Measurements from ENCODE around the gene FBXO46.

The FBXO46 gene, protein sequence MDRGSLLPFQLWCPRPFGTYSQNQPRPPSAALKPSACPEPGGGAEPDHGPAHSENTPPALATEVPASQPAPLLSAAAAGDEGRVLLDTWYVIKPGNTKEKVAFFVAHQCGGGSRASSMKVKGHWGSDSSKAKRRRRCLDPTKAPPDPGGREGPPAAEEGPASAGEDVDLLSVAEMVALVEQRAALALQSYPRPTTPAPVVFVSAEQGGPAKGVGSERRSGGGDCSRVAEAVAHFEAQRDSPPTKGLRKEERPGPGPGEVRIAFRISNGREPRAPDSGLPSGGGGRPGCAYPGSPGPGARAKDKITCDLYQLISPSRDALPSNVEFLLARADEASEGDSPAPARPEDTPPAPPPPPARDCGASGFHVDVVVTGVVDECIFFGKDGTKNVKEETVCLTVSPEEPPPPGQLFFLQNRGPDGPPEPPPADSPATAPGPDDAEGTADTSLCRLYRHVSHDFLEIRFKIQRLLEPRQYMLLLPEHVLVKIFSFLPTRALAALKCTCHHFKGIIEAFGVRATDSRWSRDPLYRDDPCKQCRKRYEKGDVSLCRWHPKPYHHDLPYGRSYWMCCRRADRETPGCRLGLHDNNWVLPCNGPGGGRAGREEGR

DNA sequence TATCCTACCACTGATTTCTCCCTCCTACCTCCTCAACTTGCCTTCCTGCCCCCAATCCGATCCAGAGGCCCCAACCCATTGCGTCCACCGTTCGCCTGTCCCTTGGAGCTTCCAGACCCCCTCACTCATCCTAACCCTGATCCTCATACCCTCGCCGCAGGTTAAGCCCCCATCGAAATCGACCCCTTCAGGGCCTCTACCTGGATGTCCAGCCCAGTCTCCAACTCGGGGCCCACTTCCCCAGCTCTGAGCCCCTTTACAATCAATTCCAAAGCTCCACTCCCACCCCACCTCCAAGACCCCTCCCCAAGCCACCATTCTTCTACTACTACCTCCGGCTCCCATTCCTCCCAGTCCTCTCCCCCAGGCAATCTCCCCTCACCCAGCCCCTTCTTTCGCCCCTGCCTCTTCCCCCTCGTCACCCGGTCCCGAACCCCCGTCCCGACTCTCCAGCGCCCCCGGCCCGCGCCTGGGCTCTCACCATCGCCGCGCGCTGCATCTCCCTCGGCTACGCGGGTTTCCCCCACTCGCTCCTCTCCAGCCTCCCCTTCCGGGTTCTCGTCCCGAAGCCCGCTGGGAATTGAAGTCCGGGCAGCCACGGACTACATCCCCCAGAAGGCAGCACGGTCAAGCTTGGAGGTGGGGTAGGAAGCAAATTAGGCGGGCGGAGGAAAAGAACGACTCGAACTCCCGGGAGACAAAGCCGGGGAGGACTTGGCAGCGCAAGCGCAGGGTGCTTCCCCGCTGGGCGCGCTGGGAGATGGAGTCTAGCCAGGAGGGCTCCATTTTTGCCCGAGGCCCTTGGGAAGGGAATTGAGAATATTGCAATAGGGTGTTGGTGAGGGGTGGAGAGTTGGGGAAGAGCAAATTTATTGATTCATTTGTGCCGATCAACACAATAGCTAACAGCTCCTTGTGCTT lies at the start of gene FBXO46:
Gene FBXO46, minus strand, starts transcription at position 529 of the 921 bp plus-strand sequence. CDS start 17,401 bp downstream, outside the sequence.
- peak; percentile 96 for DNase-seq (ENCODE audit: low spot score)

DNA sequence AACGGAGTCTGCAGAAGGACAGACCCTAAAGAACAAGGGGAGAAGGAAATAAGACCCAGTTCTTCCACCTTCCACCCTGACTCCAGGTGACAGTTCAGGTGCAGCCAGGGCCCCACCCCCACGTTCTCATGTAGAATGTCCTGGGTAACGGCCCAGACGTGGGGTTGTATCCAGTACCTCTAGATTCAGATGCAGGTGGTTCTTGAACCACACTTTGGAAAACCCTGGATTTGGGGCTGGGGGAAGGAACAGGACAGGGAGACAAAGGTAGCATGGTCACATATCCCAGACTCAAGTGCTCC lies 49.4 kb upstream of the FBXO46 start:
- no peak for DNase-seq (ENCODE audit: low spot score)

DNA sequence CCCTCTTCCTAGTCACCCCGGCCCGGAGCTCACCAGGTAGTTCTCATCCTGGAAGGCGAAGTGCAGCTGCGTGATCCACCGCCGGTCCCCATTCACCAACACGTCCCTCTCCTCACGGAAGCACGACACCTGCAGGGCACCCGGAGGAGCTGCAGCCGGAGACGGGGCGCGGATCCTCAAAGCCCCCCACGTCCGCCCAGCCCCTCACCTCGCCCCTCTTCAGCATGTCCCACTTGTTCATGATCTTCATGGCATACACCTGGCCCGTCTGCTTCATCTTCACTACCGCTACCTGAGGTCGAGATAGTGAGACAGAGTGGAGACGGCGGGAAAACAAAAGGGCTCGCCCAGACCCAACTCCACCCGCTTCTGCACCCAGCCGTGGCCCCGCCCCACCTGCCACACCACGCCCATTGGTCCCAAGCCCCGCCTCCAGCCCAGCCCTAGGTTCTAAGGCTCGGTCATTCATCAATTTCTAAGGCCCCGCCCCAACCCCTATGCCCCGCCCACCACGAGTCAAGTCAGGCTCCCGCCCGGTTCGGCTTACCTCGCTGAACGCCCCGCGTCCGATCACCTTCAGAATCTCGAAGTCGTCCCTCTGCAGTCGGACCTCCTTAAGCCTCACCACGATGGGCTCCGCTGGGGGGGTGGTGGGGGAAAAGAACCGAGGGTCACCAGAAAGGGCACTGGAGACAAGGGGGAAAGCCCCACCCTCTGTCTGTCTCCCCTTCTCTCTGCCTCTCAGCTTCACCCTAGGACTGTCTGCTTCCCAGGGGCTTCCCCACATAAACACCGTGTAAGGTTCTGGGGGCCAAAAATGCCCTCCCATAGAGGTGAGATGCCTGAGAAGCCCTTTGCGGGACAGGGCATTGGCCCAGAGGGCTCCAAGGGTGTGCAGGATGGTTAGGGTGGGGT lies 48.8 kb upstream of the FBXO46 start:
- no peak for DNase-seq (ENCODE audit: low spot score)

DNA sequence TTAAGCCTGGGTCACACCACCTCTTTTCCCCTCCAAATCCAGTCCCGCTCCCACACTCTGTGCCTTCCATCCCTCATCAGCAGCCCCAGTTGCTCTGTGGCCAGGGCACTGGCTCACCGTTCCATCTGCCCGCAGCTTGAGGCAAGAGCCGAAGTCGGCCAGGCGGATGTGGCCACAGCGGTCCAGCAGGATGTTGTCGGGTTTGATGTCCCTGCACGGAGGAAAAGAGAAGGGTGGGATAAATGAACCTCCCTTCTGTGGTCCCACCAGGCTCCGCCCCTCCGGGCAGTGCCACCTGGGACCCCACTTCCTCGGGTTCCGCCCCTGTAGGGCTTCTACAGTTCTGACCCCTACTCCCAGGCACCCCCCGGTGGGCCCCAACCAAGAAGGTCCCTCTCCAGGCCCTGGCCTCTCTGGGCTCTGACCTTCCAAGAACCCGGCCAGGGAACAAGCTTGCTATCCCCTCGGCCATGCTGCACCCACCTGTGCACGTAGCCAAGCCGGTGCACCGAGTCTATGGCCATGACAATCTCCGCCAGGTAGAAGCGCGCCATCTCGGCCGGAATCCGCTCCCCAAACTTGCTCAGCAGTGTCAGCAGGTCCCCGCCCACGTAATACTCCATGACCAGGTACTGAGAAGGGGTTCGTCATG lies 47.4 kb upstream of the FBXO46 start:
- DNase-seq (ENCODE audit: low spot score) = no peak

DNA sequence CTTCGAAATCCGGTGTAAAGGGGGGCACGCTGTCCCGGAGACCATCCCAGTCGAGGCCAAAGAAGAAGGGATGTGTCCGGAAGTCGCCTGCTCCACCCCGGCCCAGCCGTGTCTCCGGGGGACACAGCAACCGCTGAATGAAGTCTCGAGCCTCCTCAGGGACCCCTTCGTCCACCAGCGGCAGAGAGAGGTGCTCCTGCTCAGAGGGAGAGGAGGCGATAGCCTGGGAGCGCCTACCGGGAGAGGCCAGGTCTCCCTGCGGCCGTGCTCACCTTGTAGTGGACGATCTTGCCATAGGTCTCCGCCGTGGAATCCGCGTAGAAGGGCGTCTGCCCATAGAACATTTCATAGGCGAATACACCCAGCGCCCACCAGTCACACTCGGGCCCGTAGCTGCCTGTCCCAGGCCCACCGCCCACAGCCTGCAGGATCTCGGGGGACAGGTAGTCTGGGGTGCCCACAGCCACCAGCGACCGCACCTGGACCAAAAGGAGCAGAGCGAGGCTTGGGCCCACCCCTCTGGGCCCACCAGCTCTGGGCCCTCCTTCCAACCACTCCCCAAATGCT lies 46.8 kb upstream of the FBXO46 start:
- no peak for DNase-seq (ENCODE audit: low spot score)

DNA sequence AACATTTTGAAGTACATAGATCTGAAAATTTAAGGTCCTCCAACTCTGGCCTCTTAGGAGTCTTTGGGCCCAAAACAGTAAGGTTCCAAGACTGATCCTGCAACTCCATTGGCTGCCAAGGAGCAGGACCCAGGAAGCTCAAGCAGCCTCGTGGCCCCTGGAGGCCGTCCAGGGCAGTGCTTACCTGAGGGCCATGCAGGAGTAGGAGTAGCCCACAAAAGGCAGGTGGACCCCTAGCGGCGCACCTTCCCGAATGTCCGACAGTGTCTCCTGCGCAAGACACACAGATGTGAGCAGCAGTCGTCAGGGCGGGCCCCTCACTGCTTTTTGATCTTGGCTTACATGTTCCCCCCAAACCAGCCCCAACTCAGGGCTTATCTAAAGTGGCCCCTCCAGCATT lies 44.1 kb upstream of the FBXO46 start:
- DNase-seq (ENCODE audit: low spot score) = no peak

DNA sequence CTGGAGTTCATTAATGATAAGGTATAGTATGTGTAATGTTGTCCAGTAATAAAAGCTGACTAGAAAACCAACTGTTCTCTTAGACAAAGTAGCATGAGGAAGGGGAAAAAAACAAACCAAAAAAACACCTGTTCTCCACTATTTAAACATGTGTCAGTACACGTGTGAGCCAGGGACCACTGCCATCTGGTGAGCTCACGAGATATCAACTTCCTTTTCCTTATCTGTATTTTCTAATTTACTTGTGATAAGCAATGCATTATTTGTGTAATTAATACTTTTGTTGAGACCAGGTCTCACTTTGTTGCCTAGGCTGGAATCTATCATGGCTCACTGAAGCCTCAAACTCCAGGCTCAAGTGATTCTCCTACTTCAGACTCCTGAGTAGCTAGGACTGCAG lies 42.7 kb upstream of the FBXO46 start:
- no peak for DNase-seq (ENCODE audit: low spot score)

DNA sequence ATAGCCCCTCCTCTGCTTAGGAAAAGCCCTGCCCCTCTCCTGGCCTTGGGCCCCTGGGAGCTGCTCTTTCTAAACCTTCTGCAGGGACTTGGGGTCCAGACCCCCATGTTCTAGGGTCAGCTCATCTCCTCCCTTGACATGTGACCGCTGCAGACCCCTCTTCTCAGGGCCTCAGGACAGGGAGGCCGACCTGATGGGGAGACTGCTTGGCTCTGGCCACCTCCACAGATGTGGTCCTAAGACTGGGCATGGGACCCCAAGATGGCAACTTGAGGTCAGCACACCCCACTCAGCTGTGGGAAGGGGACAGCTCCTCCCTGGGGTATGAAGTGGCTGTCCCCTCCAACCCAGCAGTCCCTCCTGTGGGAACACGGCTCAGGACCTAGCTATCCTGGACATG lies 42.2 kb upstream of the FBXO46 start:
- DNase-seq (ENCODE audit: low spot score) = peak; percentile 58

DNA sequence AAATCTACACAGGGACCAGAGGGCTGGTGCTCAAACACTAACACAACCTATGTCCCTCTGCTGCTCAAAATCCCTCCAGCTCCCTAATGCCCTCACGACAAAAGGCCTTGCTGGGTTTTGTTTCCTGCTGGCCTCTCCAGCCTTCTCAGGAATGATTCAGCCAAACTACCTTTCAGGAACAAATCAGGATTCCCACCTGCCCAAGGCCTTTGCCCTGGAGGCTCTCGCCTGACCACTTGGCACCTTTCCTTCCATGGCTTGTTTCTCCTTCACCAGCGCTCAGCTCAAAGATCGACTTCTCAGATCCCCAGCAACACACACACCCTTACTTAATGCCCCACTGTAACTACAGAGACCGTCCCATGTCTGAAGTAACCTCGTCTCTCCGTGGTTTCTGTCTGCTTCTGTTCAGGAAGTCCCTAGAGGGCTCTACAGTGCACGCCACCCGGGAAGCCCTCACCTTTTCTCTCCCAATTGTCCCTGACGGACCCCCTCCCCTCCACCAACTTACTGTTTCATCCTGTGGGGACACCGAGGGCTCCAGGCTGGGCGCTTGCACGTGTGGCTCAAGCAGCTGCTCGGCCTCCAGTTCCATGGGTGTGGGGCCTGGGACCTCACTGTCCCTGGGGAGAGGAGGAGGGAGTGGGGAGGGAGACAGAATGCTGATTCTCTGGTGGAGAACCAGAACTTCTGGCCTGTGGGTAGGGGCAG lies 41.6 kb upstream of the FBXO46 start:
- peak; percentile 61 for DNase-seq (ENCODE audit: low spot score)

DNA sequence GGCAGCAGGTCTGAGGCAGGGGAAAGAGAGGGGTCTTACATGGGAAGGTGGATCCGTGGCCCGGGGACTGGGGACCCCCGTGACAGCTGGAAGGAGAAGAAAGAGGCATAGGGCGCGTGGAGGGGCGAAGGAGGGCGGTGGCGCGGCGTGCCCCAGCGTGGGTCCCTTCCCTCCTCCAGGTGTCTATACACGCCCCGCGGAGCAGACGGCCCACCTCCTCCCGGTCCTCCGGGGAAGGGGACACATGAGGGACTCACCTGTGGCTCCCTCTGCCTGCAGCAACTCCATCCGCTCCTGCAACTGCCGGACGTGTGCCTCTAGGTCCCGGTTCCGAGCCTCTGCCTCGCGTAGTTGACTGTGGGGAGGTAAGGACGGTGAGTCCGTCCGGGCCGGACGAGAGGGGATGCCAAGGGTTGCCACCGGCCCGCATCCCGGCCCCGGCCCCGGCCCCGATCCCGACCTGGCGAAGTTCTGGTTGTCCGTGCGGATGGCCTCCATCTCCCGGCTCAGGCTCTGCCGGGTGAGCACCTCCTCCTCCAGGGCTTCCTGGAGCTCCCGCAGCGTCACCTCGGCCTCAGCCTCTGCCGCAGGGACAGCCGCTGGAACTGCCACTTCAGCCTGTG lies 40.7 kb upstream of the FBXO46 start:
- peak; percentile 66 for DNase-seq (ENCODE audit: low spot score)

DNA sequence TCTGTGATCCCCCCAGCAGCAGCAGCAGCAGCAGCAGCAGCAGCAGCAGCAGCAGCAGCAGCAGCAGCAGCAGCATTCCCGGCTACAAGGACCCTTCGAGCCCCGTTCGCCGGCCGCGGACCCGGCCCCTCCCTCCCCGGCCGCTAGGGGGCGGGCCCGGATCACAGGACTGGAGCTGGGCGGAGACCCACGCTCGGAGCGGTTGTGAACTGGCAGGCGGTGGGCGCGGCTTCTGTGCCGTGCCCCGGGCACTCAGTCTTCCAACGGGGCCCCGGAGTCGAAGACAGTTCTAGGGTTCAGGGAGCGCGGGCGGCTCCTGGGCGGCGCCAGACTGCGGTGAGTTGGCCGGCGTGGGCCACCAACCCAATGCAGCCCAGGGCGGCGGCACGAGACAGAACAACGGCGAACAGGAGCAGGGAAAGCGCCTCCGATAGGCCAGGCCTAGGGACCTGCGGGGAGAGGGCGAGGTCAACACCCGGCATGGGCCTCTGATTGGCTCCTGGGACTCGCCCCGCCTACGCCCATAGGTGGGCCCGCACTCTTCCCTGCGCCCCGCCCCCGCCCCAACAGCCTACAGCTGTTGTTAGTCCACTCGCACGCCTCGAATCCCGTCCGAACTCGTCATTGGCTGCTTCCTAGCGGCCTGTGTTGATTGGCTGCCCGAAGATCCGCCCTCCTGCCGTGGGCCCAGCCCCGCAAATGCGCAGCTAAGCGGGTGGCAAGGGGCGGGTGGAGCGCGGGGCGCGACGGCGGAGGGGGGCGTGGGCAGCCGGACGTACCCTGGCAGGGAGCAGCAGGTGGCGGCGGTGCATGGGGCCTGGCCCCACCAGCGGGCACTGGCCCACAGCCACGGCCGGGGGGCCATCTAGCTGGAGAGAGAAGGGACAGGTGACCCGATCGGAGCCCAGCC lies 39.8 kb upstream of the FBXO46 start:
- peak; percentile 97 for DNase-seq (ENCODE audit: low spot score)

DNA sequence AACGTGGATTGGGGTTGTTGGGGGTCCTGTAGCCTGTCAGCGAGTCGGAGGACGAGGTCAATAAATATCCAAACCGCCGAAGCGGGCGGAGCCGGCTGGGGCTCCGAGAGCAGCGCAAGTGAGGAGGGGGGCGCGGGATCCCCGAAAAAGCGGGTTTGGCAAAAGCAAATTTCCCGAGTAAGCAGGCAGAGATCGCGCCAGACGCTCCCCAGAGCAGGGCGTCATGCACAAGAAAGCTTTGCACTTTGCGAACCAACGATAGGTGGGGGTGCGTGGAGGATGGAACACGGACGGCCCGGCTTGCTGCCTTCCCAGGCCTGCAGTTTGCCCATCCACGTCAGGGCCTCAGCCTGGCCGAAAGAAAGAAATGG lies 39.1 kb upstream of the FBXO46 start:
- no peak for DNase-seq (ENCODE audit: low spot score)

DNA sequence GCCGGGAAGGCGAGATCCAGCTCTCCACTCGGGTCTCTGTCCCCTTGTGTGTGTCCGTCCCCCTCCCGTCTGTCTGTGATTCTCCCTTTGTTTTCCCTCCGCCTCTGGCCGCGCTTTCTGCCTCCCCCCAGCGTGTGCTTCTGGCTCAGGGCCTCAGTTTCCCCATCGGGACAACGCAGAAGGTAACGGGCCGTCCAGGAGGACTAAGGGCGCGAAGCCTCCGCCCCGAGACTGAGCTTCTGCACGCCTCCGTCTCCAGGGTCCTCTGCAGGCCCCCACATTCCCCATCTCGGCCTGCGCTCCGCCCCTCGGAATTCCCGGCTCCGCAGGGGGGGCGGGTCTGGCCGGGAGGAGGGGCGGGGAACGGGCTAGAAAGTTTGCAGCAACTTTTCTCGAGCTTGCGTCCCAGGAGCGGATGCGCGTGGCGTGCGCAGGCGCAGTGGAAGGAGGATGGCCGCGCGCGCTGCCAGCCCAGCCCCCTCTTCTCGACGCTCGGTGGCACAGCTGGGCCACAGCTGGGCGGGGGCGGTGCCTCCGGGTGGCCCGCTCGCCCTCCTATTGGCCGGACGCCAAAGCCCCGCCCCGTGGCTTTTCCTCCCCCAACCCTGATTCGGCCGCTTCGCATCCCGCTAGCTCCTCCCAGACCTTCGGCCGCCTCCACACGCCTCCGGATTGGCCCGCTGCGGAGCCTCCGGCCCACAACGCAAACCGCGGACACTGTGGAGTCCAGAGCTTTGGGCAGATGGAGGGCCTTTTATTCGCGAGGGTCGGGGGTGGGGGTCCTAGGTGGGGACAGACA lies 38.5 kb upstream of the FBXO46 start, which contains the start of gene SIX5:
Gene SIX5, minus strand, starts transcription at position 269 of the 799 bp plus-strand sequence. CDS start 408 bp downstream, outside the sequence.
- DNase-seq (ENCODE audit: low spot score) = peak; percentile 100

DNA sequence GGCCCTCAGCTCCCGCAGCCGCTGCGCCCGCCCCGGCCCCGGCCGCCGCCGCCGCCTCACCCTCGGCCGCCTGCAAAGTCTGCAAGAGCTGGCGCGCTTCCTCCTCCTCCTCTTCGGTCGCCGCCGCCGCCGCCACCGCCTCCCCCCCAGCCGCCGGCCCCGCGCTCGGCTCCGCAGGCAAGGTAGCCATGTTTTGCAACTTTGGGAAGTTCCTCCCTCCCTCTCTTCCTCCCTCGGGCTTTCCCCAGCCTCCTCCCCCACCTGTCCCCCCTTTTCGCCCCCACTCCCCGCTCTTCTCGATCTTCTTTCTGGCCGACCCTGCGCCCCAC lies 37.9 kb upstream of the FBXO46 start:
- DNase-seq (ENCODE audit: low spot score) = no peak

DNA sequence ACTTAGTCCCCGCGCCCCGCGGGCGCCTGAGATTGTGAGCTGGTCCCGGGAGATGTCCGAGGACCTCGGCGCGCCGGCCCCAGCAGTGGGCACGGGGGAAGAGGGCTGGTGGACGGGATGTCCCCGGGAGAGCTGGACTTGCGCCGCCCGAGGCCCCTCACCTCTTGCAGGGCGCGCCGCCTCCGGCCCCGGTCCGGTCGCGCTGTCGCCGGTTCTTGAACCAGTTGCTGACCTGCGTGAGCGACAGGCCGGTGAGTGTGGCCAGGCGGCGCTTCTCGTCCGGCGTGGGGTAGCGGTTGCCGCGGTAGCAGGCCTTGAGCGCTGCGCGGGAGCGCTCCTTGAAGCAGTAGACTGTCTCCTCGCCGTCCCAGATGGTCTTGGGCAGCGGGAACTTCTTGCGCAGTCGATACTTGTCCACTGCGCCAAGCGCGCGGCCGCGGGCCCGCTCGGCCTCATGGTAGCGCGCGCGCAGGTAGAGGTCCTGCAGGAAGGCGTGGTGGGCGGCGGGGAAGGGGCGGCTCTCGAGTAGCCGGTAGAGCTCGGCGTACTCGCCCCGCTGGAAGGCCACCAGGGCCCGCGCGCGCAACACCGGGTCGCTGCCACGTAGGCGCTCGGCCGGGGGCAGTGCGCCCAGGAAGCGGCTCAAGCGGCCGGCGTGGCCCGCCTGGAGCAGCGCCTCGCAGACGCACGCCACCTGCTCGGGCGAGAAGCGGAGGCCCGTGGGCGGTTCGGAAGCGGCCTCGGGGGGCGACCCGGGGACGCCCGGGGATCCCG lies 37.4 kb upstream of the FBXO46 start:
- DNase-seq (ENCODE audit: low spot score) = peak; percentile 80

DNA sequence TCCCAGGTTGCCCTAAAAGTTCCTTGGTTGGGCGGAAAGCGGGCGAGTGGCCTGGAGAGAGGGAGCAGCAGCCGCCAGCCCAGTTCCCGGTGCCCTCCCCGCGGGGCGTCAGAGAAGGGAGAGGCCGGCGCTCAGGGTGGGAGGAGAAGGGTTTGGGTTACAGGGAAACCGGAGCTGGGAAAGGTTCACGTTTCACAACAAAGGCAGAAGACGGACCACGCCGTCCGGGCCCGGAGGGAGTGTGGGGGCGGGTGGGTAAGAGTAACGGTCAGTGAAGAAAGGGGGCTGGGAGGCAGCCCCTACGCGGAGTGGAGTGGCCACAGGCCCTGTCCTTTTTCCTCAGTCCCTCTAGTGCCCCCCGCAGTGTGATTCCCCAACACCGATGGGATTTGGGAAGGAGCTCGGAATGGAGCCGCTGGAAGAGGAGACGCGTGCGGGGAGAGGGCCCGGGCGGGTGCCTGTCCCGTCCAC lies 36.7 kb upstream of the FBXO46 start:
- peak; percentile 87 for DNase-seq (ENCODE audit: low spot score)

DNA sequence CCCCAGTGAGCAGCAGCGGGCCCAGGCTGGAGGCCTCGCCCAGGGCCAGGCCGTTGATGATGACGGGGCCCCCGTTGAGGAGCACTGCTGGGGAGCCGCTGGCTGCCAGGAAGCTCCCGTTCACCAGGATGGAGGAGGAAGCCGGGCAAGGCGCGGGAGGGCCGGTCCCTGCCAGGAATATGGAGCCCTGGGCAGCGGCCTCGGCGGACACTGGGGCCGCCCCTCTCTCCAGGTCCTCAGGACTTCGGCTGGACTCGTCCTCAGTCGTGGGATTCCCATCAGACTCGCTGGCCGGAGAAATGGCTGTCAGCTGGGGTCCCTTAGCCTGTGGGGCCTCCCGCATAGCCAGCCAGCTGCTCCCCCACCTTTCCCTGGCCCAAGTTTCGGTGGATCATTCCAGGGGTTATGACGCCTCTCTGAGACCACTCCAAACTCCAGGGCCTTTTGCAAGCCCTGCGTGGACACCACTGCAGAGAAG lies 36.2 kb upstream of the FBXO46 start:
- peak; percentile 75 for DNase-seq (ENCODE audit: low spot score)

Measured in left forelimb (tissue), 1 donor.